H1 (cell line): ENCODE measurements around the gene RNF111. TPM values are rescaled to one million over a fixed set of nuclear protein-coding genes. Genes with fewer than 3 reads are reported as not detected.
A peak's percentile ranks its signal among the peaks of the same experiment; 100 is the strongest.

Experiments
- CTCF ChIA-PET: fragments of 300-600 bp; sonication (Branson Sonifier 250); formaldehyde crosslinking; loops from one replicate; lab custom pipeline; 2021; ENCODE audit not compliant: partially characterized antibody; lab: Charles Lee
- POLR2A ChIA-PET: fragments of 300-600 bp; sonication (Branson Sonifier 250); formaldehyde crosslinking; loops from one replicate; lab custom pipeline; 2021; ENCODE audit warnings: inconsistent platforms; ENCODE audit not compliant: partially characterized antibody; lab: Charles Lee
- DNase-seq, 2 experiments: peaks; one replicate each; pipeline versions ENCODE4 v3.0.0 to v3.0.0-alpha.2; 2010 to 2022; ENCODE audit warnings: low spot score in 2 of 2, low read depth in 1 of 2, mixed read lengths in 1 of 2
- FAIRE-seq: peaks from 2 replicates; lab custom pipeline; 2011; peaks lifted over from hg19 to GRCh38; lab: Jason Lieb, UNC
- H2AFZ ChIP-seq: 2 replicates; pipeline ENCODE4 v1.8.1; 2012; ENCODE audit warnings: low read length, inconsistent platforms
- H2AK5ac ChIP-seq: 2 replicates; pipeline ENCODE4 v1.6.1; 2013; ENCODE audit warnings: low read depth, low read length
- H2BK120ac ChIP-seq: replicated peaks from 2 replicates; pipeline ENCODE3; 2013; ENCODE audit warnings: low read depth, low read length, inconsistent platforms
- H2BK12ac ChIP-seq: 2 replicates; pipeline ENCODE4 v1.6.1; 2013; ENCODE audit warnings: low read depth, low read length
- H2BK15ac ChIP-seq: 2 replicates; pipeline ENCODE4 v1.6.1; 2013; ENCODE audit warnings: low read length
- H2BK20ac ChIP-seq: 2 replicates; pipeline ENCODE4 v1.6.1; 2013; ENCODE audit warnings: low read length
- H2BK5ac ChIP-seq: 2 replicates; pipeline ENCODE4 v1.6.1; 2013; ENCODE audit warnings: low read depth, low read length
- H3K14ac ChIP-seq: 2 replicates; pipeline ENCODE4 v1.6.1; 2013; ENCODE audit warnings: inconsistent platforms; ENCODE audit not compliant: insufficient read length
- H3K18ac ChIP-seq: 2 replicates; pipeline ENCODE4 v1.6.1; 2013; ENCODE audit warnings: low read length; ENCODE audit errors: extremely low read depth
- H3K23ac ChIP-seq: 2 replicates; pipeline ENCODE4 v1.6.1; 2013; ENCODE audit warnings: inconsistent platforms; ENCODE audit not compliant: insufficient read length
- H3K23me2 ChIP-seq: 2 replicates; pipeline ENCODE4 v1.6.1; 2013; ENCODE audit warnings: low read depth, low read length
- H3K27ac ChIP-seq: 2 replicates; pipeline ENCODE4 v1.6.1; 2011; ENCODE audit warnings: low read depth, low read length, inconsistent platforms
- H3K27me3 ChIP-seq, 4 experiments: replicated peaks in 1 of 4; 1 replicate in 1 of 4; 2 replicates in 3 of 4; pipeline versions ENCODE4 v1.6.1 to v1.8.1; 2011 to 2013; ENCODE audit warnings: low read length in 3 of 4, mild to moderate bottlenecking in 3 of 4, inconsistent platforms in 2 of 4, mixed read lengths in 2 of 4, moderate library complexity in 1 of 4; ENCODE audit not compliant: control insufficient read depth in 3 of 4, insufficient read depth in 3 of 4; ENCODE audit errors: extremely low read depth in 1 of 4
- H3K36me3 ChIP-seq, 4 experiments: 2 replicates each; pipeline versions ENCODE4 v1.6.1 to v1.8.1; 2011 to 2013; ENCODE audit warnings: mild to moderate bottlenecking in 4 of 4, low read length in 3 of 4, moderate library complexity in 2 of 4, control low read depth in 1 of 4, inconsistent platforms in 1 of 4; ENCODE audit not compliant: insufficient read depth in 4 of 4, control insufficient read depth in 2 of 4
- H3K4ac ChIP-seq: replicated peaks from 2 replicates; pipeline ENCODE3; 2013; ENCODE audit warnings: low read length, low read depth, mixed read lengths, inconsistent platforms; ENCODE audit not compliant: insufficient read length
- H3K4me1 ChIP-seq, 4 experiments: replicated peaks in 1 of 4; 1 replicate in 1 of 4; 2 replicates in 3 of 4; pipeline versions ENCODE4 v1.6.1 to v1.8.1; 2011 to 2013; ENCODE audit warnings: low read length in 3 of 4, inconsistent platforms in 2 of 4, mixed read lengths in 1 of 4; ENCODE audit not compliant: insufficient read depth in 4 of 4, control insufficient read depth in 3 of 4
- H3K4me2 ChIP-seq, 2 experiments: 2 replicates each; pipeline versions ENCODE4 v1.6.1 to v1.8.1; 2011 to 2013; ENCODE audit warnings: low read depth in 2 of 2, low read length in 2 of 2, control low read depth in 1 of 2, inconsistent platforms in 1 of 2, mild to moderate bottlenecking in 1 of 2; ENCODE audit not compliant: insufficient read depth in 1 of 2
- H3K4me3 ChIP-seq, 4 experiments: fragments of 200-600, 300-600 bp in 1 of 4; sonication (generic), shearing (Covaris generic), sonication (Bioruptor Twin) in 1 of 4; 2 replicates each; pipeline versions ENCODE4 v1.5.1 to v1.8.1; 2011 to 2016; ENCODE audit warnings: low read length in 4 of 4, low read depth in 3 of 4, control low read depth in 2 of 4, inconsistent platforms in 2 of 4, mild to moderate bottlenecking in 2 of 4, mixed read lengths in 1 of 4, moderate library complexity in 1 of 4; ENCODE audit not compliant: insufficient read depth in 2 of 4; ENCODE audit errors: extremely low read depth in 1 of 4
- H3K56ac ChIP-seq: replicated peaks from 2 replicates; pipeline ENCODE3; 2013; ENCODE audit warnings: low read depth, mild to moderate bottlenecking, mixed read lengths, low read length, inconsistent platforms; ENCODE audit not compliant: insufficient read length
- H3K79me1 ChIP-seq: 2 replicates; pipeline ENCODE4 v1.6.1; 2013; ENCODE audit warnings: low read depth, low read length, control low read depth
- H3K79me2 ChIP-seq, 2 experiments: 2 replicates each; pipeline versions ENCODE4 v1.6.1 to v1.8.1; 2012 to 2013; ENCODE audit warnings: low read length in 2 of 2, mild to moderate bottlenecking in 2 of 2, inconsistent platforms in 1 of 2; ENCODE audit not compliant: insufficient read depth in 2 of 2, control insufficient read depth in 1 of 2
- H3K9ac ChIP-seq, 4 experiments: replicated peaks in 1 of 4; 1 replicate in 1 of 4; 2 replicates in 3 of 4; pipeline versions ENCODE4 v1.6.1 to v1.8.1; 2011 to 2013; ENCODE audit warnings: low read depth in 3 of 4, low read length in 3 of 4, control low read depth in 2 of 4, mild to moderate bottlenecking in 2 of 4, moderate library complexity in 2 of 4, inconsistent platforms in 1 of 4; ENCODE audit errors: extremely low read depth in 1 of 4
- H3K9me3 ChIP-seq, 2 experiments: 2 replicates each; pipeline versions ENCODE4 v1.6.1 to v1.8.1; 2012 to 2013; ENCODE audit warnings: mild to moderate bottlenecking in 2 of 2, moderate library complexity in 2 of 2, control low read depth in 1 of 2, inconsistent platforms in 1 of 2, low read depth in 1 of 2, low read length in 1 of 2, mixed read lengths in 1 of 2; ENCODE audit not compliant: insufficient read depth in 2 of 2
- H4K20me1 ChIP-seq, 2 experiments: replicated peaks in 1 of 2; 2 replicates each; pipeline versions ENCODE3 to v1.8.1; 2011 to 2013; ENCODE audit warnings: inconsistent platforms in 2 of 2, low read length in 2 of 2, mild to moderate bottlenecking in 1 of 2; ENCODE audit not compliant: insufficient read depth in 2 of 2, control insufficient read depth in 1 of 2
- H4K5ac ChIP-seq: 2 replicates; pipeline ENCODE4 v1.6.1; 2013; ENCODE audit warnings: low read length, low read depth, mixed read lengths, inconsistent platforms; ENCODE audit not compliant: insufficient read length
- H4K8ac ChIP-seq: 2 replicates; pipeline ENCODE4 v1.8.0; 2013; ENCODE audit warnings: mild to moderate bottlenecking, moderate library complexity, low read length, inconsistent platforms; ENCODE audit not compliant: insufficient read depth; ENCODE audit errors: extremely low read depth
- H4K91ac ChIP-seq: replicated peaks from 2 replicates; pipeline ENCODE3; 2013; ENCODE audit warnings: low read length, mixed read lengths, inconsistent platforms; ENCODE audit not compliant: insufficient read length
- ATF3 ChIP-seq: IDR thresholded peaks from 2 replicates; pipeline ENCODE4 v1.6.1; 2011; ENCODE audit warnings: low read depth, mild to moderate bottlenecking, low read length; ENCODE audit not compliant: insufficient read depth
- CHD2 ChIP-seq: IDR thresholded peaks from 2 replicates; pipeline ENCODE4 v1.6.1; 2012; ENCODE audit warnings: low read length, improper control_type of control experiment
- GTF2F1 ChIP-seq: IDR thresholded peaks from 2 replicates; pipeline ENCODE4 v1.6.1; 2012; ENCODE audit warnings: low read depth, low read length, improper control_type of control experiment, borderline replicate concordance
- PHF8 ChIP-seq: fragments of 200-600 bp; sonication (generic); conservative IDR thresholded peaks from 2 replicates; pipeline ENCODE4 v1.7.1; 2012; ENCODE audit warnings: low read depth, mild to moderate bottlenecking, inconsistent platforms, low read length, moderate library complexity
- POLR2A ChIP-seq, 2 experiments: IDR thresholded peaks; 1 replicate in 1 of 2; 2 replicates in 1 of 2; pipeline ENCODE4 v1.6.1; 2011; ENCODE audit warnings: low read depth in 2 of 2, low read length in 2 of 2, mild to moderate bottlenecking in 2 of 2; ENCODE audit errors: control extremely low read depth in 1 of 2
- RXRA ChIP-seq: IDR thresholded peaks from 2 replicates; pipeline ENCODE4 v1.6.1; 2011; ENCODE audit warnings: low read depth, mild to moderate bottlenecking, low read length, moderate library complexity; ENCODE audit not compliant: insufficient read depth
- SAP30 ChIP-seq: fragments of 300-600 bp; sonication (generic); IDR thresholded peaks from 2 replicates; pipeline ENCODE4 v1.7.1; 2012; ENCODE audit warnings: low read length, moderate library complexity, mild to moderate bottlenecking, inconsistent platforms; ENCODE audit not compliant: insufficient read depth, insufficient replicate concordance
- SP4 ChIP-seq: IDR thresholded peaks from 2 replicates; pipeline ENCODE4 v1.6.1; 2012; ENCODE audit warnings: low read length, inconsistent platforms
- SUZ12 ChIP-seq: fragments of 200-600 bp; sonication (generic); IDR thresholded peaks from 2 replicates; pipeline ENCODE4 v1.6.1; 2012; ENCODE audit warnings: mild to moderate bottlenecking, inconsistent platforms, low read length, moderate library complexity, mixed read lengths
- TBP ChIP-seq: IDR thresholded peaks from 2 replicates; pipeline ENCODE4 v1.6.1; 2011; ENCODE audit warnings: low read depth, low read length, improper control_type of control experiment
- YY1 ChIP-seq: IDR thresholded peaks from 2 replicates; pipeline ENCODE4 v1.6.1; 2011; ENCODE audit warnings: low read depth, mild to moderate bottlenecking, low read length
- WGBS, 2 experiments: shearing (Covaris generic) in 1 of 2; methylation state at CpG; one replicate each; pipeline versions ENCODE4 v1.1.6 to v1.1.7; 2013 to 2015; ENCODE audit warnings: low lambda C conversion rate in 2 of 2, mixed read lengths in 2 of 2, inconsistent platforms in 1 of 2, low coverage in 1 of 2, missing lambda C conversion rate in 1 of 2; ENCODE audit not compliant: insufficient replicate concordance in 2 of 2, insufficient coverage in 1 of 2, insufficient read length in 1 of 2; ENCODE audit errors: extremely low coverage in 1 of 2, missing lambda C conversion rate in 1 of 2; 5-methylcytosine and 5-hydroxymethylcytosine counted together
- polyA plus RNA-seq, 7 experiments: library from polyadenylated mRNA; depleted of rRNA in 3 of 7; stranded (reverse) in 5 of 7; unstranded in 2 of 7; fragments of >200 nt in 5 of 7; fragments of 200-250 nt in 2 of 7; gene quantifications; 1 replicate in 5 of 7; 2 replicates in 1 of 7; 4 replicates in 1 of 7; pipeline versions ENCODE4 v1.2.1 to v1.2.3, GENCODE V29; 2011 to 2013; ENCODE audit warnings: missing spikeins in 2 of 7, mixed read lengths in 2 of 7
- total RNA-seq: library from RNA; stranded (reverse); fragmentation: NEBNext Ultra II Directional; extraction: Animal tissue kit (Norgen Biotek cat#: 25700); gene quantifications from 2 replicates; pipeline ENCODE4 v1.2.1, GENCODE V29; 2021
- TF ChIP-seq, protein P1 (sequence below): IDR thresholded peaks from 2 replicates; pipeline ENCODE4 v1.6.1; 2012; ENCODE audit warnings: low read length, inconsistent platforms

RNF111 gene
- total and polyA plus RNA-seq, 2 of the 8 experiments (the other 6 are each of a cell fraction or from before 2014, with no cell fraction given) = 18.5 to 26.6 TPM

GRCh38 chr15:59111251-59111650 lies 123.8 kb downstream of the RNF111 start:
- H3K4me3 ChIP-seq = no peak overlapping the region
- H3K23me2 ChIP-seq = no peaks in the 10 kb centered on the region; the same call in 1 of the 2 replicates
- no peak overlapping the region for H2BK5ac ChIP-seq
- no peaks in the 10 kb centered on the region for H3K79me1 ChIP-seq
- H3K9me3 ChIP-seq = no peaks in the 10 kb centered on the region
- no peak overlapping the region for H3K27ac ChIP-seq
- 90% methylated on average over 4 of the region's 4 CpGs; no CpG with 5 or more reads in 1 of the 2 experiments for WGBS, 2 experiments
- ChIA-PET CTCF (interaction anchor here (1.5 kb wide), 1 partner anchor 131 kb away, joined by 3 read pairs; no protein-coding TSS in a partner anchor), POLR2A (interaction anchor here (0.9 to 1.4 kb wide), 2 partner anchors 11 to 13 kb away, joined by 3 read pairs; no protein-coding TSS in a partner anchor)
- no peak overlapping the region for H2AK5ac ChIP-seq
- no peak for FAIRE-seq
- peak in 1 of 2 experiments; percentile 11 for DNase-seq
- no peak overlapping the region for H2AFZ ChIP-seq
- no peak overlapping the region for H2BK12ac ChIP-seq
- peaks cover 27 to 72% (median 52%) of the 10 kb centered on the region in 4 experiments for H3K36me3 ChIP-seq
- no peak overlapping the region for H2BK20ac ChIP-seq
- H3K14ac ChIP-seq = no peak overlapping the region
- no peak overlapping the region for H3K23ac ChIP-seq
- H2BK15ac ChIP-seq = no peak overlapping the region
- H3K4me2 ChIP-seq = no peak overlapping the region
- no peaks in the 10 kb centered on the region for H3K4me1 ChIP-seq
- peaks cover 0 to 3% of the 10 kb centered on the region in 2 experiments; a peak in 2 of 4 replicates for H3K79me2 ChIP-seq
- H4K20me1 ChIP-seq = no peaks in the 10 kb centered on the region
- no peak overlapping the region for H4K91ac ChIP-seq
- no peak overlapping the region for H3K9ac ChIP-seq
- no peak overlapping the region for H3K56ac ChIP-seq
- H2BK120ac ChIP-seq = no peak overlapping the region
- no peak overlapping the region for H4K5ac ChIP-seq
- H3K18ac ChIP-seq = no peak overlapping the region
- H3K4ac ChIP-seq = no peak overlapping the region
- H4K8ac ChIP-seq = no peak overlapping the region
- no peaks in the 10 kb centered on the region for H3K27me3 ChIP-seq
- TF ChIP-seq GTF2F1 (no peak), ATF3 (no peak), CHD2 (no peak), PHF8 (no peak), SUZ12 (no peak), YY1 (no peak), RXRA (no peak), TBP (no peak), SP4 (no peak), SAP30 (no peak), POLR2A (IDR thresholded peaks at IDR 0.05; ENCODE audit: control extremely low read depth in 1 of 2, low read depth in 2 of 2, low read length in 2 of 2) (no peak)
- TF ChIP-seq, protein P1, sequence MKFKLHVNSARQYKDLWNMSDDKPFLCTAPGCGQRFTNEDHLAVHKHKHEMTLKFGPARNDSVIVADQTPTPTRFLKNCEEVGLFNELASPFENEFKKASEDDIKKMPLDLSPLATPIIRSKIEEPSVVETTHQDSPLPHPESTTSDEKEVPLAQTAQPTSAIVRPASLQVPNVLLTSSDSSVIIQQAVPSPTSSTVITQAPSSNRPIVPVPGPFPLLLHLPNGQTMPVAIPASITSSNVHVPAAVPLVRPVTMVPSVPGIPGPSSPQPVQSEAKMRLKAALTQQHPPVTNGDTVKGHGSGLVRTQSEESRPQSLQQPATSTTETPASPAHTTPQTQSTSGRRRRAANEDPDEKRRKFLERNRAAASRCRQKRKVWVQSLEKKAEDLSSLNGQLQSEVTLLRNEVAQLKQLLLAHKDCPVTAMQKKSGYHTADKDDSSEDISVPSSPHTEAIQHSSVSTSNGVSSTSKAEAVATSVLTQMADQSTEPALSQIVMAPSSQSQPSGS = no peak
